ENCODE data around the gene CDH4. TPM values are rescaled to one million over a fixed set of nuclear protein-coding genes. Genes with fewer than 3 reads are reported as not detected.
A peak's percentile ranks its signal among the peaks of the same experiment; 100 is the strongest.

The CDH4 gene
- total and polyA plus RNA-seq, 2 of the 4 experiments (the other 2 are of a cell fraction) = 1.6 to 3.5 TPM

- Histone ChIP-seq H3K36me3 (ENCODE audit: control insufficient read depth, insufficient read depth, low read length) (no peaks in the 10 kb centered on the region), H4K8ac (ENCODE audit: low read depth in 2 of 2, low read length in 2 of 2) (no peak overlapping the region), H3K79me1 (ENCODE audit: low read depth in 1 of 2, low read length in 2 of 2) (no peaks in the 10 kb centered on the region), H3K9me1 (ENCODE audit: insufficient read depth, low read length) (no peaks in the 10 kb centered on the region), H4K20me1 (ENCODE audit: insufficient read depth, low read length) (no peaks in the 10 kb centered on the region), H3K4ac (ENCODE audit: low read depth, low read length) (no peak overlapping the region), H2BK5ac (ENCODE audit: low read depth, low read length, poor library complexity, severe bottlenecking) (no peak overlapping the region), H3K23ac (ENCODE audit: low read depth, low read length) (no peak overlapping the region), H2AFZ (replicated peaks; ENCODE audit: low read length, poor library complexity) (no peak overlapping the region), H4K91ac (ENCODE audit: insufficient read depth, low read depth, low read length) (no peak overlapping the region), H3K27me3 (ENCODE audit: control insufficient read depth, insufficient read depth, low read length) (no peaks in the 10 kb centered on the region), H3K4me3 (ENCODE audit: insufficient read depth, low read depth, low read length) (no peak overlapping the region), H2AK9ac (replicated peaks; ENCODE audit: low read depth, low read length, poor library complexity) (peak overlapping the region; percentile 61), H3K9me3 (ENCODE audit: control insufficient read depth, insufficient read depth, low read length) (no peaks in the 10 kb centered on the region), H2BK120ac (ENCODE audit: low read depth, low read length) (no peak overlapping the region), H2BK15ac (ENCODE audit: low read depth, low read length) (no peak overlapping the region), H3K14ac (replicated peaks; ENCODE audit: low read depth, low read length) (no peak overlapping the region), H3K18ac (ENCODE audit: low read depth, low read length) (no peak overlapping the region), H4K5ac (ENCODE audit: low read depth, low read length) (no peak overlapping the region), H2BK20ac (ENCODE audit: low read depth, low read length) (no peak overlapping the region), H3K27ac (ENCODE audit: insufficient read depth, low read length) (no peak overlapping the region), H3K56ac (ENCODE audit: extremely low read depth, insufficient read depth, low read length) (no peak overlapping the region), H2AK5ac (ENCODE audit: low read depth, low read length) (no peak overlapping the region), H3K9ac (ENCODE audit: low read depth, low read length) (no peak overlapping the region), H3K4me1 (ENCODE audit: control insufficient read depth, insufficient read depth, low read length) (no peaks in the 10 kb centered on the region), H3K4me2 (ENCODE audit: low read depth, low read length) (no peak overlapping the region)
- in situ Hi-C loops (cut with MboI; ENCODE audit: low sequenced_read_pairs) (no loop called here), intact Hi-C loops (cut with micrococcal nuclease) (no loop called here), dilution Hi-C loops (cut with HindIII; ENCODE audit: low sequenced_read_pairs, unreplicated experiment) (no loop called here)
- no TSS peak for BruUV-seq (replicated peaks)
- DNase-seq (no peak), ATAC-seq (ENCODE audit: low read depth) (no peak)
- TF ChIP-seq FOS (IDR thresholded peaks at IDR 0.05; ENCODE audit: low read depth, low read length) (no peak), ELK1 (IDR thresholded peaks at IDR 0.05; ENCODE audit: borderline replicate concordance, low read depth, low read length) (no peak), USF2 (IDR thresholded peaks at IDR 0.05; ENCODE audit: low read depth, low read length) (no peak)
- ChIA-PET POLR2A (ENCODE audit: unreplicated experiment) (no interaction called here), CTCF (no interaction called here)
- WGBS, 2 experiments (ENCODE audit: extremely low coverage in 2 of 2, insufficient read length in 1 of 2) = 91% methylated on average over 8 of the region's 25 CpGs; no CpG with 5 or more reads in 1 of the 2 experiments
Measured at GRCh38 chr20:61537239-61538182, 285.4 kb downstream of the CDH4 start.

All from IMR-90 (cell line).